Keratinocyte (primary cell): ENCODE measurements around the gene IPPK. TPM values are rescaled to one million over a fixed set of nuclear protein-coding genes. Genes with fewer than 3 reads are reported as not detected.
"Not testable (repeated sequence)": the region's sequence is repeated elsewhere in the genome, so short reads cannot be mapped to it uniquely, and the experiment has no call there.

ENCODE experiments used
- DNase-seq: peaks from one replicate; pipeline ENCODE4 v3.0.0-alpha.2; 2011; ENCODE audit warnings: low read depth, missing footprints, low spot score
- FAIRE-seq: peaks from 2 replicates; lab custom pipeline; 2011; peaks lifted over from hg19 to GRCh38; lab: Jason Lieb, UNC
- H2AFZ ChIP-seq: 2 replicates; pipeline ENCODE4 v1.6.0; 2012; ENCODE audit warnings: low read length, control low read depth, inconsistent platforms; ENCODE audit not compliant: control insufficient read depth
- H3K27ac ChIP-seq: 2 replicates; pipeline ENCODE4 v1.5.1; 2011; ENCODE audit warnings: low read length; ENCODE audit not compliant: control insufficient read depth, insufficient read depth
- H3K27me3 ChIP-seq: 3 replicates; pipeline ENCODE4 v1.6.0; 2011; ENCODE audit warnings: low read length; ENCODE audit not compliant: control insufficient read depth, insufficient read depth; ENCODE audit errors: extremely low read depth
- H3K36me3 ChIP-seq, 2 experiments: 2 replicates in 1 of 2; 3 replicates in 1 of 2; pipeline ENCODE4 v1.5.1; 2011; ENCODE audit warnings: low read length in 2 of 2, mild to moderate bottlenecking in 1 of 2; ENCODE audit not compliant: control insufficient read depth in 2 of 2, insufficient read depth in 2 of 2; ENCODE audit errors: extremely low read depth in 1 of 2
- H3K4me1 ChIP-seq: 3 replicates; pipeline ENCODE4 v1.5.1; 2011; ENCODE audit warnings: low read length; ENCODE audit not compliant: control insufficient read depth, insufficient read depth; ENCODE audit errors: extremely low read depth
- H3K4me2 ChIP-seq: 3 replicates; pipeline ENCODE4 v1.6.0; 2011; ENCODE audit warnings: low read depth, low read length; ENCODE audit not compliant: control insufficient read depth, insufficient read depth; ENCODE audit errors: extremely low read depth
- H3K4me3 ChIP-seq, 3 experiments: fragments of 200-600 bp in 1 of 3; sonication (generic) in 1 of 3; 2 replicates in 2 of 3; 3 replicates in 1 of 3; pipeline ENCODE4 v1.5.1; 2011 to 2016; ENCODE audit warnings: low read length in 3 of 3, mild to moderate bottlenecking in 3 of 3, control low read depth in 2 of 3, inconsistent platforms in 1 of 3, low read depth in 1 of 3, mixed read lengths in 1 of 3, mixed run types in 1 of 3, moderate library complexity in 1 of 3; ENCODE audit not compliant: control insufficient read depth in 2 of 3, insufficient read depth in 2 of 3; ENCODE audit errors: extremely low read depth in 1 of 3
- H3K79me2 ChIP-seq: 2 replicates; pipeline ENCODE4 v1.6.0; 2012; ENCODE audit warnings: low read length; ENCODE audit not compliant: control insufficient read depth, insufficient read depth
- H3K9ac ChIP-seq: 3 replicates; pipeline ENCODE4 v1.6.0; 2011; ENCODE audit warnings: low read length; ENCODE audit not compliant: control insufficient read depth, insufficient read depth; ENCODE audit errors: extremely low read depth
- H3K9me1 ChIP-seq: 3 replicates; pipeline ENCODE4 v1.6.0; 2011; ENCODE audit warnings: low read length; ENCODE audit not compliant: control insufficient read depth, insufficient read depth; ENCODE audit errors: extremely low read depth
- H3K9me3 ChIP-seq: 2 replicates; pipeline ENCODE4 v1.5.1; 2012; ENCODE audit warnings: low read depth, low read length; ENCODE audit not compliant: control insufficient read depth
- H4K20me1 ChIP-seq: 3 replicates; pipeline ENCODE4 v1.6.0; 2011; ENCODE audit warnings: low read length; ENCODE audit not compliant: control insufficient read depth, insufficient read depth; ENCODE audit errors: extremely low read depth
- EZH2 ChIP-seq: IDR thresholded peaks from one replicate; pipeline ENCODE4 v1.6.1; 2012; ENCODE audit warnings: inconsistent platforms, mild to moderate bottlenecking, low read length, moderate library complexity
- dilution Hi-C: fragments of 300-500 bp; cut with MboI; formaldehyde crosslinking; loops from one replicate; pipeline ENCODE4 v1.7.0; 2020; ENCODE audit warnings: low sequenced_read_pairs; ENCODE audit not compliant: extremely low pct_ligation_motif_present
- polyA plus RNA-seq, 5 experiments: library from polyadenylated mRNA; depleted of rRNA in 3 of 5; stranded (reverse) in 3 of 5; stranded (forward) in 1 of 5; unstranded in 1 of 5; fragments of >200 nt; gene quantifications; 1 replicate in 1 of 5; 2 replicates in 3 of 5; 3 replicates in 1 of 5; pipeline versions ENCODE4 v1.2.1 to v1.2.3, GENCODE V29; 2011 to 2012; ENCODE audit warnings: missing spikeins in 2 of 5, low read depth in 1 of 5, low replicate concordance in 1 of 5
- TF ChIP-seq, protein P1 (sequence below), 3 experiments: IDR thresholded peaks in 1 of 3; conservative IDR thresholded peaks in 1 of 3; optimal IDR thresholded peaks in 1 of 3; 2 replicates in 2 of 3; 3 replicates in 1 of 3; pipeline versions ENCODE3 to v1.5.1; 2011; ENCODE audit warnings: low read length in 3 of 3, mild to moderate bottlenecking in 3 of 3, moderate library complexity in 2 of 3, control low read depth in 1 of 3, inconsistent platforms in 1 of 3; ENCODE audit not compliant: insufficient read depth in 2 of 3; ENCODE audit errors: extremely low read depth in 1 of 3

IPPK gene
- polyA plus RNA-seq, 1 donor (not counting 4 experiments of a cell fraction or from before 2014, with no cell fraction given): 32.4 TPM

DNA sequence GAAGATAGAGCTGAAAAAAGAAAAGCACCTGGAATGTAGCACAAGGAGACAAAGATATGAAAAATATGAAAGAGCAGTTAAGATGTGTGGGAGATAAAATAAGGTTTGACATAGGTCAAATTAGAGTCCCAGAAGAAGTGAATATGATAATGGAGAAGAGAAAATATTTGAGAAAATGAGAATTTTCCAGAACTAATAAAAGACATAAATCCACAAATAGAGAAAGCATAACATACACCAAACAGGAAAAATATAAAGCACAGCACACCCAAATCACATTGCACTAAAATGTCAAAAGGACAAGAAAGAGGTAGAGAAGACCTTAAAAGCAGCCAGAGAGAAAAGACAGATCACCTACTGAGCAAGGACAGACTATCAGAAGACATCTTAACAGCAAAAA, 43.4 kb downstream of the IPPK start:
- peaks cover 8 to 10% of the 10 kb centered on the region in 2 experiments for H3K36me3 ChIP-seq
- no peaks in the 10 kb centered on the region for H3K4me1 ChIP-seq
- H4K20me1 ChIP-seq: no peaks in the 10 kb centered on the region
- H3K27ac ChIP-seq: no peak overlapping the region
- no peaks in the 10 kb centered on the region for H3K79me2 ChIP-seq
- no peak overlapping the region for H2AFZ ChIP-seq
- dilution Hi-C loops: no loop called here
- DNase-seq: no peak
- TF ChIP-seq, protein P1, sequence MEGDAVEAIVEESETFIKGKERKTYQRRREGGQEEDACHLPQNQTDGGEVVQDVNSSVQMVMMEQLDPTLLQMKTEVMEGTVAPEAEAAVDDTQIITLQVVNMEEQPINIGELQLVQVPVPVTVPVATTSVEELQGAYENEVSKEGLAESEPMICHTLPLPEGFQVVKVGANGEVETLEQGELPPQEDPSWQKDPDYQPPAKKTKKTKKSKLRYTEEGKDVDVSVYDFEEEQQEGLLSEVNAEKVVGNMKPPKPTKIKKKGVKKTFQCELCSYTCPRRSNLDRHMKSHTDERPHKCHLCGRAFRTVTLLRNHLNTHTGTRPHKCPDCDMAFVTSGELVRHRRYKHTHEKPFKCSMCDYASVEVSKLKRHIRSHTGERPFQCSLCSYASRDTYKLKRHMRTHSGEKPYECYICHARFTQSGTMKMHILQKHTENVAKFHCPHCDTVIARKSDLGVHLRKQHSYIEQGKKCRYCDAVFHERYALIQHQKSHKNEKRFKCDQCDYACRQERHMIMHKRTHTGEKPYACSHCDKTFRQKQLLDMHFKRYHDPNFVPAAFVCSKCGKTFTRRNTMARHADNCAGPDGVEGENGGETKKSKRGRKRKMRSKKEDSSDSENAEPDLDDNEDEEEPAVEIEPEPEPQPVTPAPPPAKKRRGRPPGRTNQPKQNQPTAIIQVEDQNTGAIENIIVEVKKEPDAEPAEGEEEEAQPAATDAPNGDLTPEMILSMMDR (optimal IDR thresholded peaks at IDR 0.05 in 1 of 3, IDR thresholded peaks at IDR 0.05 in 1 of 3, conservative IDR thresholded peaks at IDR 0.05 in 1 of 3; ENCODE audit: extremely low read depth in 1 of 3, insufficient read depth in 2 of 3, low read length in 3 of 3): no peak
- no peak for TF ChIP-seq EZH2
- no peaks in the 10 kb centered on the region for H3K9me1 ChIP-seq
- no peak for FAIRE-seq
- H3K4me2 ChIP-seq: no peak overlapping the region
- H3K4me3 ChIP-seq: no peak overlapping the region
- no peak overlapping the region for H3K9ac ChIP-seq
- H3K9me3 ChIP-seq: no peaks in the 10 kb centered on the region
- H3K27me3 ChIP-seq: no peaks in the 10 kb centered on the region

DNA sequence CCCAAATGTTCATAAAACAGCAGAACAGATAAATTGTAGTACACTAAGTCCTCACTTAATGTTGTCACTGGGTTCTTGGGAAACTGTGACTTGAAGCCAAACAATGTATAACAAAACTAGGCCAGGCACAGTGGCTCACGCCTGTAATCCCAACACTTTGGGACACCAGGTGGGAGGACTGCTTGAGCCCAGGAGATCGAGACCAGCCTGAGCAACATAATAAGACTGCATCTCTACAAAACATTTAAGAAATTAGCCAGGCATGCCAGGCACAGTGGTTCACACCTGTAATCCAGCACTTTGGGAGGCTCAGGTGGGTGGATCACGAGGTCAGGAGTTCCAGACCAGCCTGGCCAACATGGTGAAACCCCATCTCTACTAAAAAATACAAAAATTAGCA, 46.0 kb downstream of the IPPK start:
- H3K4me2 ChIP-seq, dilution Hi-C loops, DNase-seq, FAIRE-seq, H3K9ac ChIP-seq, H2AFZ ChIP-seq, H3K79me2 ChIP-seq, H3K27me3 ChIP-seq, H3K27ac ChIP-seq, H3K4me1 ChIP-seq, H3K9me1 ChIP-seq, H3K4me3 ChIP-seq, H4K20me1 ChIP-seq, H3K9me3 ChIP-seq: not testable (repeated sequence)
- peaks cover 17 to 19% of the 10 kb centered on the region in 2 experiments for H3K36me3 ChIP-seq

DNA sequence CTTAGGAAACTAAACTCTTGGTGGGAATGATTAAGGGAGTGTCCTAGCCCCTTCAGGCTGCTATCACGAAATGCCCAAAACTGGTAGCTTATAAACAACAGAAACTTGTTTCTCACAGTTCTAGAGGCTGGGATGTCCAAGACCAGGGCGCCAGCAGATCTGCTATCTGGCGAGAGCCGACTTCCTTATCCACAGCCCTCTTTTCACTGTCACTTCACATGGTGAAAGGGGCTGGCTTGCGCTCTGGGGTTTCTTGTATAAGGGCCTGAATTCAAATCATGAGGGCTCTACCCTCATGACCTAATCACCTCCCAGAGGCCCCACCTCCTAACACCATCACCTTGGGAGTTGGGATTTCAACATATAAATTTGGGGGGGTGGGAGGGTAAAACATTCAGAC, 49.1 kb downstream of the IPPK start:
- no peaks in the 10 kb centered on the region for H3K79me2 ChIP-seq
- no peak overlapping the region for H3K4me2 ChIP-seq
- TF ChIP-seq, protein P1 (optimal IDR thresholded peaks at IDR 0.05 in 1 of 3, IDR thresholded peaks at IDR 0.05 in 1 of 3, conservative IDR thresholded peaks at IDR 0.05 in 1 of 3; ENCODE audit: extremely low read depth in 1 of 3, insufficient read depth in 2 of 3, low read length in 3 of 3): no peak
- TF ChIP-seq EZH2: no peak
- no peaks in the 10 kb centered on the region for H4K20me1 ChIP-seq
- H3K4me3 ChIP-seq: no peak overlapping the region
- H3K9me3 ChIP-seq: no peaks in the 10 kb centered on the region
- no peak for DNase-seq
- peaks cover 29 to 31% of the 10 kb centered on the region in 2 experiments for H3K36me3 ChIP-seq
- no peaks in the 10 kb centered on the region for H3K9me1 ChIP-seq
- H2AFZ ChIP-seq: no peak overlapping the region
- no peak overlapping the region for H3K27ac ChIP-seq
- no peaks in the 10 kb centered on the region for H3K4me1 ChIP-seq
- no peak overlapping the region for H3K9ac ChIP-seq
- FAIRE-seq: no peak
- dilution Hi-C loops: no loop called here
- no peaks in the 10 kb centered on the region for H3K27me3 ChIP-seq
